HepG2 (cell line): Measurements from ENCODE around the gene ANKIB1. TPM values are rescaled to one million over a fixed set of nuclear protein-coding genes. Genes with fewer than 3 reads are reported as not detected.

Source experiments
- ARID2 ChIP-seq: sonication (generic); formaldehyde crosslinking; IDR thresholded peaks from 2 replicates; pipeline ENCODE4 v1.8.1; 2022; ENCODE audit warnings: mild to moderate bottlenecking, missing genetic modification reagents, borderline replicate concordance
- GABPA ChIP-seq, 2 experiments: IDR thresholded peaks; 2 replicates each; pipeline ENCODE4 v1.6.1; 2011 to 2016; ENCODE audit warnings: low read depth in 2 of 2, low read length in 1 of 2, missing biosample characterization in 1 of 2, missing genetic modification characterization in 1 of 2
- MAF1 ChIP-seq: sonication (generic); formaldehyde crosslinking; IDR thresholded peaks from 2 replicates; pipeline ENCODE4 v1.5.0; 2020; ENCODE audit warnings: missing genetic modification reagents, borderline replicate concordance
- NFKBIZ ChIP-seq: IDR thresholded peaks from 2 replicates; pipeline ENCODE4 v1.6.1; 2018; ENCODE audit warnings: missing genetic modification reagents, missing compliant biosample characterization
- RCOR2 ChIP-seq: IDR thresholded peaks from 2 replicates; pipeline ENCODE4 v1.6.1; 2016; ENCODE audit warnings: missing biosample characterization, missing genetic modification reagents
- TMF1 ChIP-seq: sonication (generic); formaldehyde crosslinking; IDR thresholded peaks from 2 replicates; pipeline ENCODE4 v1.8.1; 2022; ENCODE audit warnings: low read depth, missing genetic modification reagents
- ZNF326 ChIP-seq: sonication (generic); formaldehyde crosslinking; IDR thresholded peaks from 2 replicates; pipeline ENCODE4 v1.4.0; 2020; ENCODE audit warnings: missing genetic modification reagents, borderline replicate concordance
- ZSCAN31 ChIP-seq: sonication (generic); formaldehyde crosslinking; IDR thresholded peaks from 2 replicates; pipeline ENCODE4 v1.5.0; 2020; ENCODE audit warnings: low read depth, mild to moderate bottlenecking, missing genetic modification reagents
- polyA plus RNA-seq, 8 experiments: library from polyadenylated mRNA; depleted of rRNA in 3 of 8; stranded (reverse) in 7 of 8; unstranded in 1 of 8; fragments of >200 nt; fragmentation: Illumina TruSeq in 4 of 8; extraction: Trizol in 4 of 8; gene quantifications; 2 replicates each; pipeline versions ENCODE4 v1.2.1 to v1.2.3, GENCODE V29; 2011 to 2016; ENCODE audit warnings: low read depth in 4 of 8, missing spikeins in 1 of 8, mixed read lengths in 1 of 8; ENCODE audit not compliant: insufficient read depth in 1 of 8
- total RNA-seq, 5 experiments: library from RNA; depleted of rRNA; stranded (reverse); fragments of >200 nt; fragmentation: Illumina TruSeq; extraction: Trizol; gene quantifications; 2 replicates each; pipeline ENCODE4 v1.2.3, GENCODE V29; 2016; ENCODE audit warnings: low read depth in 1 of 5
- TF ChIP-seq, protein P1 (sequence below), 2 experiments: sonication (generic) in 1 of 2; formaldehyde crosslinking in 1 of 2; IDR thresholded peaks; 2 replicates each; pipeline versions ENCODE4 v1.6.1 to v1.9.0; 2014 to 2022; ENCODE audit warnings: antibody characterized with exemption in 1 of 2, borderline replicate concordance in 1 of 2, inconsistent platforms in 1 of 2, low read depth in 1 of 2, missing genetic modification reagents in 1 of 2
- TF ChIP-seq, protein P2 (sequence below): sonication (generic); formaldehyde crosslinking; IDR thresholded peaks from 2 replicates; pipeline ENCODE4 v1.4.0; 2020; ENCODE audit warnings: missing genetic modification reagents
- TF ChIP-seq, protein P3 (sequence below): sonication (generic); formaldehyde crosslinking; IDR thresholded peaks from 2 replicates; pipeline ENCODE4 v1.5.1; 2020; ENCODE audit warnings: mild to moderate bottlenecking, moderate library complexity, missing genetic modification reagents
- TF ChIP-seq, protein P4 (sequence below): IDR thresholded peaks from 2 replicates; pipeline ENCODE4 v1.6.1; 2016; ENCODE audit warnings: low read depth, borderline replicate concordance
- TF ChIP-seq, protein P5 (sequence below): sonication (generic); formaldehyde crosslinking; IDR thresholded peaks from 2 replicates; pipeline ENCODE4 v1.4.0; 2020; ENCODE audit warnings: missing genetic modification reagents, mild to moderate bottlenecking, borderline replicate concordance

ANKIB1 gene
- total and polyA plus RNA-seq, 2 of the 13 experiments (the other 11 are each of a cell fraction or from before 2014, with no cell fraction given) = 28.7 to 29.6 TPM

DNA sequence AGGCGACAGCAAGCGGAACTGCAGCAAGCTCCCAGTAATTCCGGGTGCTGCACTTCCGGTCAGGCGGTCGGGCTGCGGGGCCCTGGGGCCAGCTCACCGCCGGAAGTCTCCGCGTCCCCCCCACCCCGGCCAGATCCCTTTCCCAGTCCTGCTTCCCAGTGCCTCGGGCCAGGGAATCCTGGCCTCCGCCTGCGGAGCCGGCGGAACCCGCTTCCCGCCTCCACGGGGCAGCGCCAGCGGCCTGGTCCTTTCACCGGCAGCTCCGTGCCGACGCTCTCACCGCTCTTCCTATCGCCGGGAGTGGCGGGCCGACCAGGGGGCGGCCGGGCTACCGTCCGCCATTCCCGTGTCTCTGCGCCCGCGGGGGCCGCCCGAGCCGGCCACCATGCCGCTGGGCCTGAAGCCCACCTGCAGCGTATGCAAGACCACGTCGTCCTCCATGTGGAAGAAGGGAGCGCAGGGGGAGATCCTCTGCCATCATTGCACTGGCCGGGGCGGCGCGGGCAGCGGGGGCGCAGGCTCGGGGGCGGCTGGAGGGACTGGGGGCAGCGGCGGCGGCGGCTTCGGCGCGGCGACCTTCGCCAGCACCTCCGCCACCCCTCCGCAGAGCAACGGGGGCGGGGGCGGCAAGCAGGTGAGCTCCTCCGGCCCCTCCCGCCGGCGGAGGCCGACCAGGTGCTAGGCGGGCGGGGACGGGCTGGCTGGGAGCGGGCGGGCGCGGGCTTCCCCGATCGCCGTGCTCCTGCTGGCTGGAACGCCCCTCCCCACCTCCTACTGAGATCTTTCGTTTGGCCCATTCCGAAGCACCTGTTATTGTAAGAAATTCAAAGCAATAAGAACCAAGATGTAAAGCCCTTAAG is 201.8 kb downstream of the ANKIB1 start, which contains the start of gene GATAD1 (continued):
- TF ChIP-seq, protein P1, sequence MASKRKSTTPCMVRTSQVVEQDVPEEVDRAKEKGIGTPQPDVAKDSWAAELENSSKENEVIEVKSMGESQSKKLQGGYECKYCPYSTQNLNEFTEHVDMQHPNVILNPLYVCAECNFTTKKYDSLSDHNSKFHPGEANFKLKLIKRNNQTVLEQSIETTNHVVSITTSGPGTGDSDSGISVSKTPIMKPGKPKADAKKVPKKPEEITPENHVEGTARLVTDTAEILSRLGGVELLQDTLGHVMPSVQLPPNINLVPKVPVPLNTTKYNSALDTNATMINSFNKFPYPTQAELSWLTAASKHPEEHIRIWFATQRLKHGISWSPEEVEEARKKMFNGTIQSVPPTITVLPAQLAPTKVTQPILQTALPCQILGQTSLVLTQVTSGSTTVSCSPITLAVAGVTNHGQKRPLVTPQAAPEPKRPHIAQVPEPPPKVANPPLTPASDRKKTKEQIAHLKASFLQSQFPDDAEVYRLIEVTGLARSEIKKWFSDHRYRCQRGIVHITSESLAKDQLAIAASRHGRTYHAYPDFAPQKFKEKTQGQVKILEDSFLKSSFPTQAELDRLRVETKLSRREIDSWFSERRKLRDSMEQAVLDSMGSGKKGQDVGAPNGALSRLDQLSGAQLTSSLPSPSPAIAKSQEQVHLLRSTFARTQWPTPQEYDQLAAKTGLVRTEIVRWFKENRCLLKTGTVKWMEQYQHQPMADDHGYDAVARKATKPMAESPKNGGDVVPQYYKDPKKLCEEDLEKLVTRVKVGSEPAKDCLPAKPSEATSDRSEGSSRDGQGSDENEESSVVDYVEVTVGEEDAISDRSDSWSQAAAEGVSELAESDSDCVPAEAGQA (IDR thresholded peaks at IDR 0.05; ENCODE audit: low read depth) = peak; percentile 36; the same call in 1 of the 2 replicates
- TF ChIP-seq, protein P1 (CRISPR knock-in tag; IDR thresholded peaks at IDR 0.05; ENCODE audit: borderline replicate concordance) = no peak
- TF ChIP-seq MAF1 (CRISPR knock-in tag) (0 out of 2 replicates have a peak, but pooled peaks have one; percentile 46), TMF1 (CRISPR knock-in tag) (peak; percentile 67; the same call in 1 of the 2 replicates), ARID2 (CRISPR knock-in tag) (no peak), NFKBIZ (no peak; the same call in 1 of the 2 replicates), GABPA (IDR thresholded peaks at IDR 0.05; ENCODE audit: low read depth, low read length) (peak; percentile 93), GABPA (CRISPR knock-in tag; IDR thresholded peaks at IDR 0.05; ENCODE audit: low read depth) (peak; percentile 95), ZSCAN31 (0 out of 2 replicates have a peak, but pooled peaks have one; percentile 75), ZNF326 (CRISPR knock-in tag) (no peak), RCOR2 (no peak)
- TF ChIP-seq, protein P2, sequence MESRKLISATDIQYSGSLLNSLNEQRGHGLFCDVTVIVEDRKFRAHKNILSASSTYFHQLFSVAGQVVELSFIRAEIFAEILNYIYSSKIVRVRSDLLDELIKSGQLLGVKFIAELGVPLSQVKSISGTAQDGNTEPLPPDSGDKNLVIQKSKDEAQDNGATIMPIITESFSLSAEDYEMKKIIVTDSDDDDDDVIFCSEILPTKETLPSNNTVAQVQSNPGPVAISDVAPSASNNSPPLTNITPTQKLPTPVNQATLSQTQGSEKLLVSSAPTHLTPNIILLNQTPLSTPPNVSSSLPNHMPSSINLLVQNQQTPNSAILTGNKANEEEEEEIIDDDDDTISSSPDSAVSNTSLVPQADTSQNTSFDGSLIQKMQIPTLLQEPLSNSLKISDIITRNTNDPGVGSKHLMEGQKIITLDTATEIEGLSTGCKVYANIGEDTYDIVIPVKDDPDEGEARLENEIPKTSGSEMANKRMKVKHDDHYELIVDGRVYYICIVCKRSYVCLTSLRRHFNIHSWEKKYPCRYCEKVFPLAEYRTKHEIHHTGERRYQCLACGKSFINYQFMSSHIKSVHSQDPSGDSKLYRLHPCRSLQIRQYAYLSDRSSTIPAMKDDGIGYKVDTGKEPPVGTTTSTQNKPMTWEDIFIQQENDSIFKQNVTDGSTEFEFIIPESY (CRISPR knock-in tag) = no peak
- TF ChIP-seq, protein P3, sequence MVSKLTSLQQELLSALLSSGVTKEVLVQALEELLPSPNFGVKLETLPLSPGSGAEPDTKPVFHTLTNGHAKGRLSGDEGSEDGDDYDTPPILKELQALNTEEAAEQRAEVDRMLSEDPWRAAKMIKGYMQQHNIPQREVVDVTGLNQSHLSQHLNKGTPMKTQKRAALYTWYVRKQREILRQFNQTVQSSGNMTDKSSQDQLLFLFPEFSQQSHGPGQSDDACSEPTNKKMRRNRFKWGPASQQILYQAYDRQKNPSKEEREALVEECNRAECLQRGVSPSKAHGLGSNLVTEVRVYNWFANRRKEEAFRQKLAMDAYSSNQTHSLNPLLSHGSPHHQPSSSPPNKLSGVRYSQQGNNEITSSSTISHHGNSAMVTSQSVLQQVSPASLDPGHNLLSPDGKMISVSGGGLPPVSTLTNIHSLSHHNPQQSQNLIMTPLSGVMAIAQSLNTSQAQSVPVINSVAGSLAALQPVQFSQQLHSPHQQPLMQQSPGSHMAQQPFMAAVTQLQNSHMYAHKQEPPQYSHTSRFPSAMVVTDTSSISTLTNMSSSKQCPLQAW (CRISPR knock-in tag) = peak; percentile 34; the same call in 1 of the 2 replicates
- TF ChIP-seq, protein P4, sequence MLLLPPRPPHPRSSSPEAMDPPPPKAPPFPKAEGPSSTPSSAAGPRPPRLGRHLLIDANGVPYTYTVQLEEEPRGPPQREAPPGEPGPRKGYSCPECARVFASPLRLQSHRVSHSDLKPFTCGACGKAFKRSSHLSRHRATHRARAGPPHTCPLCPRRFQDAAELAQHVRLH (CRISPR knock-in tag) = peak; percentile 53; the same call in 1 of the 2 replicates
- TF ChIP-seq, protein P5, sequence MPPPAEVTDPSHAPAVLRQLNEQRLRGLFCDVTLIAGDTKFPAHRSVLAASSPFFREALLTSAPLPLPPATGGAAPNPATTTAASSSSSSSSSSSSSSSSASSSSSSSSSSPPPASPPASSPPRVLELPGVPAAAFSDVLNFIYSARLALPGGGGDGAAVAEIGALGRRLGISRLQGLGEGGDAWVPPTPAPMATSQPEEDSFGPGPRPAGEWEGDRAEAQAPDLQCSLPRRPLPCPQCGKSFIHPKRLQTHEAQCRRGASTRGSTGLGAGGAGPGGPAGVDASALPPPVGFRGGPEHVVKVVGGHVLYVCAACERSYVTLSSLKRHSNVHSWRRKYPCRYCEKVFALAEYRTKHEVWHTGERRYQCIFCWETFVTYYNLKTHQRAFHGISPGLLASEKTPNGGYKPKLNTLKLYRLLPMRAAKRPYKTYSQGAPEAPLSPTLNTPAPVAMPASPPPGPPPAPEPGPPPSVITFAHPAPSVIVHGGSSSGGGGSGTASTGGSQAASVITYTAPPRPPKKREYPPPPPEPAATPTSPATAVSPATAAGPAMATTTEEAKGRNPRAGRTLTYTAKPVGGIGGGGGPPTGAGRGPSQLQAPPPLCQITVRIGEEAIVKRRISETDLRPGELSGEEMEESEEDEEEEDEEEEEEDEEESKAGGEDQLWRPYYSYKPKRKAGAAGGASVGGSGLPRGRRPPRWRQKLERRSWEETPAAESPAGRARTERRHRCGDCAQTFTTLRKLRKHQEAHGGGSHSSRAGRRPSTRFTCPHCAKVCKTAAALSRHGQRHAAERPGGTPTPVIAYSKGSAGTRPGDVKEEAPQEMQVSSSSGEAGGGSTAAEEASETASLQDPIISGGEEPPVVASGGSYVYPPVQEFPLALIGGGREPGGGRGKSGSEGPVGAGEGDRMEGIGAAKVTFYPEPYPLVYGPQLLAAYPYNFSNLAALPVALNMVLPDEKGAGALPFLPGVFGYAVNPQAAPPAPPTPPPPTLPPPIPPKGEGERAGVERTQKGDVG (CRISPR knock-in tag) = no peak
